Endodermal cell (in vitro differentiated cells): ENCODE measurements around the gene SPATA12. TPM values are rescaled to one million over a fixed set of nuclear protein-coding genes. Genes with fewer than 3 reads are reported as not detected.

ENCODE experiments used
- DNase-seq: peaks from one replicate; pipeline ENCODE4 v3.0.0-alpha.2; 2017
- H3K27ac ChIP-seq: 2 replicates; pipeline ENCODE4 v1.5.1; 2013; ENCODE audit warnings: mild to moderate bottlenecking, low read depth, low read length, moderate library complexity
- H3K27me3 ChIP-seq: 2 replicates; pipeline ENCODE4 v1.6.1; 2013; ENCODE audit warnings: mild to moderate bottlenecking, low read length, moderate library complexity; ENCODE audit not compliant: insufficient read depth, control insufficient read depth, poor library complexity, severe bottlenecking
- H3K36me3 ChIP-seq: 2 replicates; pipeline ENCODE4 v1.7.0; 2013; ENCODE audit warnings: mild to moderate bottlenecking, low read length, moderate library complexity; ENCODE audit not compliant: control insufficient read depth, insufficient read depth
- H3K4me1 ChIP-seq: one replicate; pipeline ENCODE4 v1.7.0; 2013; ENCODE audit warnings: low read length; ENCODE audit not compliant: control insufficient read depth, insufficient read depth
- H3K4me3 ChIP-seq: 2 replicates; pipeline ENCODE4 v1.5.1; 2013; ENCODE audit warnings: mild to moderate bottlenecking, low read length, moderate library complexity
- H3K9ac ChIP-seq: 2 replicates; pipeline ENCODE4 v1.6.1; 2013; ENCODE audit warnings: mild to moderate bottlenecking, low read length, moderate library complexity; ENCODE audit not compliant: poor library complexity, severe bottlenecking; ENCODE audit errors: extremely low read depth
- H3K9me3 ChIP-seq: 2 replicates; pipeline ENCODE4 v1.6.1; 2013; ENCODE audit warnings: mild to moderate bottlenecking, low read length, moderate library complexity; ENCODE audit not compliant: control insufficient read depth
- H3K27ac Mint-ChIP-seq: 2 replicates; pipeline ENCODE4 v1.8.0; 2020; ENCODE audit warnings: mixed read lengths
- H3K27me3 Mint-ChIP-seq: 2 replicates; pipeline ENCODE4 v1.8.0; 2021; ENCODE audit warnings: mild to moderate bottlenecking, mixed read lengths; ENCODE audit not compliant: insufficient read depth
- H3K36me3 Mint-ChIP-seq: 2 replicates; pipeline ENCODE4 v1.8.0; 2020; ENCODE audit warnings: low read depth, mixed read lengths
- H3K4me1 Mint-ChIP-seq: 2 replicates; pipeline ENCODE4 v1.8.0; 2020; ENCODE audit warnings: mixed read lengths
- H3K4me3 Mint-ChIP-seq: 2 replicates; pipeline ENCODE4 v1.8.0; 2020; ENCODE audit warnings: mild to moderate bottlenecking, moderate library complexity, mixed read lengths
- H3K9me3 Mint-ChIP-seq: 2 replicates; pipeline ENCODE4 v1.8.0; 2020; ENCODE audit warnings: mild to moderate bottlenecking, mixed read lengths
- WGBS, 2 experiments: methylation state at CpG; one replicate each; pipeline versions ENCODE4 v1.1.5 to v1.1.7; 2013; ENCODE audit warnings: missing lambda C conversion rate in 2 of 2, mixed read lengths in 1 of 2; ENCODE audit not compliant: insufficient coverage in 1 of 2, insufficient read length in 1 of 2; 5-methylcytosine and 5-hydroxymethylcytosine counted together
- total RNA-seq, 2 donors: library from RNA; stranded (reverse); fragmentation: NEBNext Ultra II Directional in 1 of 2; extraction: Animal tissue kit (Norgen Biotek cat#: 25700) in 1 of 2; gene quantifications; 2 replicates in 1 of 2; 3 replicates in 1 of 2; pipeline ENCODE4 v1.2.1, GENCODE V29; 2021
- TF ChIP-seq, protein P1 (sequence below): fragments of 200-600 bp; sonication (generic); conservative IDR thresholded peaks from 2 replicates; pipeline ENCODE4 v1.5.0; 2021; ENCODE audit warnings: antibody characterized with exemption, mild to moderate bottlenecking

SPATA12 gene
- total RNA-seq, 2 donors from 2014 or later = not detected

DNA sequence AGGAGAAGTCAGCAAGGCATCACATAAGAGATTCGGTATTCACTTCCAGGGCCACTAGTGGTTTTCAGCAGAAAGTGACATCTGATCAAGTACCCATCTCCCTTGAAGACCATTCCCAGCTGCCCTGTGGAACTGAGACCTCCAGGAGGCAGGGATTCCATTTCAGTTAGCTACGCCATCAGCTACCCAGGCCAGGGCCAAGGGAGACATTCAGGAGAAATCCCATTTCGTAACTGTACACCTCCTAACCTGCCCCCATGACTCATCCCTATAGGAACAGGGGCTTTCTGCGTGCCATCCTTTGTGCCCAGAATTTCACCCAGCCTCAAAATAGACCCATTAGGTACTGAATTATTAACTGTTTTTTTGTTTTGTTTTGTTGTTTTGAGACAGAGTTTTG lies 24.7 kb downstream of the SPATA12 start:
- Mint-ChIP-seq H3K9me3 (no peaks in the 10 kb centered on the region), H3K36me3 (peaks cover 12% of the 10 kb centered on the region), H3K27ac (no peak overlapping the region), H3K27me3 (no peaks in the 10 kb centered on the region), H3K4me3 (no peak overlapping the region), H3K4me1 (peaks cover 12% of the 10 kb centered on the region)
- H3K9me3 ChIP-seq = no peaks in the 10 kb centered on the region
- no peaks in the 10 kb centered on the region for H3K36me3 ChIP-seq
- no peak for DNase-seq
- WGBS, 2 experiments = 90 to 100% methylated on average over 3 to 4 of the region's 4 CpGs
- H3K4me3 ChIP-seq = no peak overlapping the region
- H3K27me3 ChIP-seq = no peaks in the 10 kb centered on the region
- TF ChIP-seq, protein P1, sequence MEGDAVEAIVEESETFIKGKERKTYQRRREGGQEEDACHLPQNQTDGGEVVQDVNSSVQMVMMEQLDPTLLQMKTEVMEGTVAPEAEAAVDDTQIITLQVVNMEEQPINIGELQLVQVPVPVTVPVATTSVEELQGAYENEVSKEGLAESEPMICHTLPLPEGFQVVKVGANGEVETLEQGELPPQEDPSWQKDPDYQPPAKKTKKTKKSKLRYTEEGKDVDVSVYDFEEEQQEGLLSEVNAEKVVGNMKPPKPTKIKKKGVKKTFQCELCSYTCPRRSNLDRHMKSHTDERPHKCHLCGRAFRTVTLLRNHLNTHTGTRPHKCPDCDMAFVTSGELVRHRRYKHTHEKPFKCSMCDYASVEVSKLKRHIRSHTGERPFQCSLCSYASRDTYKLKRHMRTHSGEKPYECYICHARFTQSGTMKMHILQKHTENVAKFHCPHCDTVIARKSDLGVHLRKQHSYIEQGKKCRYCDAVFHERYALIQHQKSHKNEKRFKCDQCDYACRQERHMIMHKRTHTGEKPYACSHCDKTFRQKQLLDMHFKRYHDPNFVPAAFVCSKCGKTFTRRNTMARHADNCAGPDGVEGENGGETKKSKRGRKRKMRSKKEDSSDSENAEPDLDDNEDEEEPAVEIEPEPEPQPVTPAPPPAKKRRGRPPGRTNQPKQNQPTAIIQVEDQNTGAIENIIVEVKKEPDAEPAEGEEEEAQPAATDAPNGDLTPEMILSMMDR = no peak
- no peak overlapping the region for H3K9ac ChIP-seq
- no peak overlapping the region for H3K27ac ChIP-seq
- peaks cover 2% of the 10 kb centered on the region for H3K4me1 ChIP-seq

DNA sequence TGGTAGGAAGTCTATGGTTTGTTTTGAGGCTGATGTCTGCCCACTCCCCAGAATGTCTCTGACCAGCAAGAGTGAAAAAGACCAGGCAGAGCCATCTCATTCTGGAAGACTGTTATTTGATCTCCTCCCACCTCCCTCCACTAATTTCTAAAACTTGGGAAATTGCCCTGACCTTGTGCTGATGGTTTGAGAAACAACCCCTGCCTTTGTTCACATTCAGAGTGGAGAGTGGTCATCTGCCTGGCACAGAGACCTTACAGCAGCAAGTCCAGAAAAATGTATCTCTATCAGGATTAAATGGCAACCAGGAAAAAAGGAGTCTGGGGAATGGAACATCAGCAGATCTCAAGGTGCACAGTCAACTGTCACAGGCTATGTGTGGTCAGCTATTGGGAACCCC lies 25.7 kb downstream of the SPATA12 start:
- Histone ChIP-seq H3K4me3 (no peak overlapping the region), H3K27ac (no peak overlapping the region), H3K36me3 (no peaks in the 10 kb centered on the region), H3K9ac (no peak overlapping the region), H3K9me3 (no peaks in the 10 kb centered on the region), H3K4me1 (no peaks in the 10 kb centered on the region), H3K27me3 (no peaks in the 10 kb centered on the region)
- TF ChIP-seq, protein P1 = no peak
- Mint-ChIP-seq H3K4me1 (peaks cover 7% of the 10 kb centered on the region), H3K9me3 (no peaks in the 10 kb centered on the region), H3K4me3 (no peak overlapping the region), H3K27me3 (no peaks in the 10 kb centered on the region), H3K27ac (peak overlapping the region; percentile 41), H3K36me3 (peaks cover 18% of the 10 kb centered on the region)
- no peak for DNase-seq

DNA sequence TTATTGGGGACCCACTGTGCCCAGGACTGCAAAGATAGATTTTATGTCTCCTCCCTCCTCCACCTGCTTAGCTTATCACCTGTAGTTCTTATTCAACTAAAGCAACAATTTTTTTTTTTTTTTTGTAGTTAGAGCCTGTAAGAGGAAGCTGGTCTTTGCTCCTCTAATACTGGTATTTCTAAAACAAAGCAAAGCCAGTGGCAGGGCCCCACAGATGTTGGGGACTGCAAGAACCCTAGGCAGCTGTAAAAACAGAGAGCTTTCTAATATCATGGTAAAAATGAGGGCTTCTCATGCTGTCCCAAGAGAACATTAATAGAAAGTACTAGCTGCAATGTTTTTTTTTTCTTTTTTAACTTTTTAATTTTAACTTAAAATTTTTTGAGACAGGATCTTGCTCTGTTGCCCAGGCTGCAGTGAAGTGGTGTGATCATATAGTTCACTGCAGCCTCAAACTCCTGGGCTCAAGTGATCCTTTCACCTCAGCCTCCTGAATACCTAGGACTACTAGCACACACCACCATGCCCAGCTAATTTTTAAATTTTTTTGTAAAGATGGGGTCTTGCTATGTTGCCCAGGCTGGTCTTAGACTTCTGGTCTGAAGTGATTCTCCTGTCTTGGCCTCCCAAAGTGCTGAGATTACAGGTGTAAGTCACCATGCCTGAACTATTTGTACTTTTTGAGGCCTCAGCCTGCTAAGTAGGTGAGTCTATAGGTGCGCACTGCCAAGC lies 27.1 kb downstream of the SPATA12 start:
- Mint-ChIP-seq H3K27me3 (no peaks in the 10 kb centered on the region), H3K4me3 (no peak overlapping the region), H3K4me1 (peaks cover 11% of the 10 kb centered on the region), H3K27ac (no peak overlapping the region), H3K9me3 (no peaks in the 10 kb centered on the region), H3K36me3 (peaks cover 16% of the 10 kb centered on the region)
- no peak for DNase-seq
- 95% methylated on average over 1 of the region's 1 CpG; no CpG with 5 or more reads in 1 of the 2 experiments for WGBS, 2 experiments
- H3K9ac ChIP-seq = no peak overlapping the region
- peaks cover 4% of the 10 kb centered on the region for H3K4me1 ChIP-seq
- H3K36me3 ChIP-seq = no peaks in the 10 kb centered on the region
- no peak overlapping the region for H3K27ac ChIP-seq
- TF ChIP-seq, protein P1 = no peak
- H3K4me3 ChIP-seq = no peak overlapping the region
- no peaks in the 10 kb centered on the region for H3K27me3 ChIP-seq
- no peaks in the 10 kb centered on the region for H3K9me3 ChIP-seq
